ENCODE measurements around the gene SUSD2. TPM values are rescaled to one million over a fixed set of nuclear protein-coding genes. Genes with fewer than 3 reads are reported as not detected.
"Not testable (repeated sequence)": the region's sequence is repeated elsewhere in the genome, so short reads cannot be mapped to it uniquely, and the experiment has no call there.

The SUSD2 gene
- total RNA-seq, 1 donor from 2014 or later, result under 0.01 TPM

GRCh38 chr22:24235315-24235714 is 54.0 kb downstream of the SUSD2 start:
- H3K27me3 ChIP-seq (ENCODE audit: control insufficient read depth, insufficient read depth, low read length), result no peaks in the 10 kb centered on the region
- DNase-seq (ENCODE audit: low read depth) (no peak), FAIRE-seq (no peak)
- no peaks in the 10 kb centered on the region for H3K36me3 ChIP-seq (ENCODE audit: control insufficient read depth, insufficient read depth, low read length)
- TF ChIP-seq CTCF (IDR thresholded peaks at IDR 0.05; ENCODE audit: insufficient read depth, low read length, severe bottlenecking), result no peak
- H3K4me3 ChIP-seq (ENCODE audit: low read depth, low read length), result no peak overlapping the region

GRCh38 chr22:24236656-24237055 is 55.4 kb downstream of the SUSD2 start:
- FAIRE-seq (no peak), DNase-seq (ENCODE audit: low read depth) (no peak)
- no peak for TF ChIP-seq CTCF (IDR thresholded peaks at IDR 0.05; ENCODE audit: insufficient read depth, low read length, severe bottlenecking)
- Histone ChIP-seq H3K27me3 (ENCODE audit: control insufficient read depth, insufficient read depth, low read length) (no peaks in the 10 kb centered on the region), H3K36me3 (ENCODE audit: control insufficient read depth, insufficient read depth, low read length) (no peaks in the 10 kb centered on the region), H3K4me3 (ENCODE audit: low read depth, low read length) (no peak overlapping the region)

- not testable (repeated sequence) for H3K36me3 ChIP-seq (ENCODE audit: control insufficient read depth, insufficient read depth, low read length); FAIRE-seq; H3K4me3 ChIP-seq (ENCODE audit: low read depth, low read length); H3K27me3 ChIP-seq (ENCODE audit: control insufficient read depth, insufficient read depth, low read length); DNase-seq (ENCODE audit: low read depth)
These were observed 56.9 kb downstream of the SUSD2 start for GRCh38 chr22:24238101-24238694.

Other genes with a start within 250 kb of the SUSD2 start
- 0.79 and 0.90 TPM in 2 replicates for gene GSTT2B, start 220.3 kb upstream of the SUSD2 start, total RNA-seq
- under 0.01 and 1.2 TPM in 2 replicates for gene DDTL, start 214.6 kb upstream of the SUSD2 start, total RNA-seq
- gene DDT, start 207.0 kb upstream of the SUSD2 start, total RNA-seq, result 41.1 and 59.9 TPM in 2 replicates
- gene GSTT2, start 201.4 kb upstream of the SUSD2 start, total RNA-seq, result not detected in 2 replicates
- gene GSTT4, start 176.0 kb upstream of the SUSD2 start, total RNA-seq, result not detected in 2 replicates
- 15.8 and 26.5 TPM in 2 replicates for gene CABIN1, start 170.2 kb upstream of the SUSD2 start, total RNA-seq
- gene GGT5, start 63.6 kb downstream of the SUSD2 start, total RNA-seq, result not detected in 2 replicates
- 25.0 and 28.3 TPM in 2 replicates for gene SPECC1L, start 89.3 kb downstream of the SUSD2 start, total RNA-seq
- gene ADORA2A, start 246.1 kb downstream of the SUSD2 start, total RNA-seq, result under 0.01 and 0.77 TPM in 2 replicates

Data from bronchial epithelial cell (primary cell).